ENCODE measurements around the gene SMIM9. TPM values are rescaled to one million over a fixed set of nuclear protein-coding genes. Genes with fewer than 3 reads are reported as not detected.

The SMIM9 gene
- total RNA-seq, 2 experiments from 2014 or later, result not detected

- H3K36me3 Mint-ChIP-seq (ENCODE audit: low read depth), result no peaks in the 10 kb centered on the region
- TF ChIP-seq, protein P1, sequence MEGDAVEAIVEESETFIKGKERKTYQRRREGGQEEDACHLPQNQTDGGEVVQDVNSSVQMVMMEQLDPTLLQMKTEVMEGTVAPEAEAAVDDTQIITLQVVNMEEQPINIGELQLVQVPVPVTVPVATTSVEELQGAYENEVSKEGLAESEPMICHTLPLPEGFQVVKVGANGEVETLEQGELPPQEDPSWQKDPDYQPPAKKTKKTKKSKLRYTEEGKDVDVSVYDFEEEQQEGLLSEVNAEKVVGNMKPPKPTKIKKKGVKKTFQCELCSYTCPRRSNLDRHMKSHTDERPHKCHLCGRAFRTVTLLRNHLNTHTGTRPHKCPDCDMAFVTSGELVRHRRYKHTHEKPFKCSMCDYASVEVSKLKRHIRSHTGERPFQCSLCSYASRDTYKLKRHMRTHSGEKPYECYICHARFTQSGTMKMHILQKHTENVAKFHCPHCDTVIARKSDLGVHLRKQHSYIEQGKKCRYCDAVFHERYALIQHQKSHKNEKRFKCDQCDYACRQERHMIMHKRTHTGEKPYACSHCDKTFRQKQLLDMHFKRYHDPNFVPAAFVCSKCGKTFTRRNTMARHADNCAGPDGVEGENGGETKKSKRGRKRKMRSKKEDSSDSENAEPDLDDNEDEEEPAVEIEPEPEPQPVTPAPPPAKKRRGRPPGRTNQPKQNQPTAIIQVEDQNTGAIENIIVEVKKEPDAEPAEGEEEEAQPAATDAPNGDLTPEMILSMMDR (IDR thresholded peaks at IDR 0.05), result no peak
These were observed 29.3 kb downstream of the SMIM9 start, which contains the start of gene MPP1 for GRCh38 chrX:154804957-154805695. MPP1 (minus strand) TSS chrX:154805485; CDS start chrX:154805373, 112 bp downstream.

DNA sequence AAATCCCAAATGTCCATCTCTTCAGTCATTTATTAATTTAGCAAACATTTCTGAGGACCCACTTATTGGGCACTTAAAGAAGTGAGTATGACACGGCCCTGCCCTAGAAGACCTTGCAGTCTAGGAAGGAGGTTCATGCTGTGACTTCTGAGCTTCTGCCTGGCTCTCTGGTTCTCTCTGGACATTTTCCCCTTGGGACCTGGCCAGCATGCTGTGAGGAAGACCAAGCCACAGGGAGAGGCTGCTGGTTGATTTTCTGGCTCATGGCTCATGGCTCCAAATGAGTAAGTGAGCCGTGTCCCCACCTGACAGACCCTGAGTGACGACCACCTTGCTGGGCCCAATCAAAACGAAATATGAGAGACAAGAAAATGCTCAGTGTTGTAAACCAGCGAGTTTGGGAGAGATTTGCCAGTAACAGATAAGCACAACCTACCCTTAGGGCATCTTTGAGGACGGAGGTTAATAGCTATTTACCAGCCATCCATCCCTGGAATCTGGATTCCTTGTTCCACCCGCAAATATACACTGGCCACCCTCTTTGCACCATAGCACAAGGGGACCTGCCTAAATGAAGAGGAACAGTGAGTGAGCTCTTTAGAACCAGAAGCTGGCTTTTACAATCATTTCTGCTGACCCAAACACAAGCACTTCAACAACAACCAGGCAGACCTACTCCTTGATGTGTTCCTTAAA, 30.1 kb downstream of the SMIM9 start:
- H3K4me3 ChIP-seq (ENCODE audit: low read length), result peak overlapping the region; percentile 80
- no peaks in the 10 kb centered on the region for H3K36me3 ChIP-seq (ENCODE audit: insufficient read depth, low read length)
- peak overlapping the region; percentile 87 for H3K4me3 Mint-ChIP-seq
- peaks cover 52% of the 10 kb centered on the region for H3K4me1 Mint-ChIP-seq (ENCODE audit: low read depth)
- no peaks in the 10 kb centered on the region for H3K9me3 Mint-ChIP-seq
- TF ChIP-seq, protein P1 (IDR thresholded peaks at IDR 0.05), result no peak
- ChIA-PET CTCF (interaction anchor here (1.4 kb wide), 1 partner anchor 28 kb away, joined by 3 read pairs; no protein-coding TSS in a partner anchor), POLR2A (interaction anchor here (1.2 to 1.8 kb wide), 2 partner anchors 42 to 53 kb away, joined by 4 to 17 read pairs; partner anchors contain the start of genes DKC1 and GAB3)
- peak overlapping the region; percentile 40 for H3K27ac Mint-ChIP-seq
- no peak overlapping the region for H3K27ac ChIP-seq (ENCODE audit: low read depth in 1 of 2, low read length in 2 of 2)
- peaks cover 43% of the 10 kb centered on the region for H3K4me1 ChIP-seq (ENCODE audit: insufficient read depth, low read length)
- no peaks in the 10 kb centered on the region for H3K9me3 ChIP-seq (ENCODE audit: control insufficient read depth in 1 of 2, insufficient read depth in 1 of 2, low read length in 2 of 2)
- ATAC-seq (ENCODE audit: poor library complexity), result no peak
- H3K27me3 Mint-ChIP-seq, result no peaks in the 10 kb centered on the region
- no peaks in the 10 kb centered on the region for H3K36me3 Mint-ChIP-seq (ENCODE audit: low read depth)
- intact Hi-C loops (cut with DNase I, micrococcal nuclease), result loop anchor here in 1 of 2 experiments (2.0 to 5.0 kb wide), 2 partner anchors 42 to 268 kb away; partner anchors contain the start of genes BRCC3, CMC4, DKC1 and MTCP1
- H3K27me3 ChIP-seq (ENCODE audit: control insufficient read depth in 1 of 2, insufficient read depth in 2 of 2, low read length in 2 of 2), result no peaks in the 10 kb centered on the region
- no peak for DNase-seq

More at GRCh38 chrX:154804957-154805695, 29.3 kb downstream of the SMIM9 start, which contains the start of gene MPP1:
- Mint-ChIP-seq H3K27me3 (no peaks in the 10 kb centered on the region), H3K4me3 (peak within 1 kb of the TSS; percentile 88), H3K9me3 (no peaks in the 10 kb centered on the region), H3K27ac (peak within 1 kb of the TSS; percentile 40), H3K4me1 (ENCODE audit: low read depth) (peaks cover 45% of the 10 kb centered on the region)
- H3K9me3 ChIP-seq (ENCODE audit: control insufficient read depth in 1 of 2, insufficient read depth in 1 of 2, low read length in 2 of 2), result no peaks in the 10 kb centered on the region
- DNase-seq (peak; percentile 50 to 88 (median 68)), ATAC-seq (ENCODE audit: poor library complexity) (peak; percentile 98)
- H3K27me3 ChIP-seq (ENCODE audit: control insufficient read depth in 1 of 2, insufficient read depth in 2 of 2, low read length in 2 of 2), result no peaks in the 10 kb centered on the region
- ChIA-PET CTCF (interaction anchor here (1.4 kb wide), 1 partner anchor 28 kb away, joined by 3 read pairs; no protein-coding TSS in a partner anchor), POLR2A (interaction anchor here (0.8 to 1.8 kb wide), 3 partner anchors 22 to 54 kb away, joined by 4 to 17 read pairs (median 5); partner anchors contain the start of genes DKC1 and GAB3)
- intact Hi-C loops (cut with DNase I, micrococcal nuclease), result loop anchor here in 1 of 2 experiments (2.0 to 5.0 kb wide), 2 partner anchors 42 to 267 kb away; partner anchors contain the start of genes BRCC3, CMC4, DKC1 and MTCP1
- H3K4me3 ChIP-seq (ENCODE audit: low read length), result peak within 1 kb of the TSS; percentile 80
- no peak within 1 kb of the TSS for H3K27ac ChIP-seq (ENCODE audit: low read depth in 1 of 2, low read length in 2 of 2)
- no peaks in the 10 kb centered on the region for H3K36me3 ChIP-seq (ENCODE audit: insufficient read depth, low read length)
- H3K4me1 ChIP-seq (ENCODE audit: insufficient read depth, low read length), result peaks cover 36% of the 10 kb centered on the region

GRCh38 chrX:154802947-154803346, 31.5 kb downstream of the SMIM9 start:
- Mint-ChIP-seq H3K36me3 (ENCODE audit: low read depth) (no peaks in the 10 kb centered on the region), H3K27ac (peak overlapping the region; percentile 40), H3K4me3 (peak overlapping the region; percentile 87), H3K9me3 (no peaks in the 10 kb centered on the region), H3K4me1 (ENCODE audit: low read depth) (peaks cover 64% of the 10 kb centered on the region), H3K27me3 (no peaks in the 10 kb centered on the region)
- H3K4me1 ChIP-seq (ENCODE audit: insufficient read depth, low read length), result peaks cover 43% of the 10 kb centered on the region
- DNase-seq (no peak), ATAC-seq (ENCODE audit: poor library complexity) (no peak)
- intact Hi-C loops (cut with DNase I, micrococcal nuclease), result loop anchor here in 1 of 2 experiments (5.0 kb wide), 1 partner anchor 269 kb away; the partner anchor contains the start of genes BRCC3, CMC4 and MTCP1
- TF ChIP-seq, protein P1 (IDR thresholded peaks at IDR 0.05), result no peak
- H3K9me3 ChIP-seq (ENCODE audit: control insufficient read depth in 1 of 2, insufficient read depth in 1 of 2, low read length in 2 of 2), result no peaks in the 10 kb centered on the region
- POLR2A ChIA-PET, result interaction anchor here (0.9 kb wide), 1 partner anchor 40 kb away, joined by 4 read pairs; the partner anchor contains the start of gene DKC1
- no peak overlapping the region for H3K4me3 ChIP-seq (ENCODE audit: low read length)
- no peak overlapping the region for H3K27ac ChIP-seq (ENCODE audit: low read depth in 1 of 2, low read length in 2 of 2)
- CTCF ChIA-PET, result no interaction called here
- H3K27me3 ChIP-seq (ENCODE audit: control insufficient read depth in 1 of 2, insufficient read depth in 2 of 2, low read length in 2 of 2), result no peaks in the 10 kb centered on the region
- no peaks in the 10 kb centered on the region for H3K36me3 ChIP-seq (ENCODE audit: insufficient read depth, low read length)
